ENCODE measurements around the gene SRSF9.

DNA sequence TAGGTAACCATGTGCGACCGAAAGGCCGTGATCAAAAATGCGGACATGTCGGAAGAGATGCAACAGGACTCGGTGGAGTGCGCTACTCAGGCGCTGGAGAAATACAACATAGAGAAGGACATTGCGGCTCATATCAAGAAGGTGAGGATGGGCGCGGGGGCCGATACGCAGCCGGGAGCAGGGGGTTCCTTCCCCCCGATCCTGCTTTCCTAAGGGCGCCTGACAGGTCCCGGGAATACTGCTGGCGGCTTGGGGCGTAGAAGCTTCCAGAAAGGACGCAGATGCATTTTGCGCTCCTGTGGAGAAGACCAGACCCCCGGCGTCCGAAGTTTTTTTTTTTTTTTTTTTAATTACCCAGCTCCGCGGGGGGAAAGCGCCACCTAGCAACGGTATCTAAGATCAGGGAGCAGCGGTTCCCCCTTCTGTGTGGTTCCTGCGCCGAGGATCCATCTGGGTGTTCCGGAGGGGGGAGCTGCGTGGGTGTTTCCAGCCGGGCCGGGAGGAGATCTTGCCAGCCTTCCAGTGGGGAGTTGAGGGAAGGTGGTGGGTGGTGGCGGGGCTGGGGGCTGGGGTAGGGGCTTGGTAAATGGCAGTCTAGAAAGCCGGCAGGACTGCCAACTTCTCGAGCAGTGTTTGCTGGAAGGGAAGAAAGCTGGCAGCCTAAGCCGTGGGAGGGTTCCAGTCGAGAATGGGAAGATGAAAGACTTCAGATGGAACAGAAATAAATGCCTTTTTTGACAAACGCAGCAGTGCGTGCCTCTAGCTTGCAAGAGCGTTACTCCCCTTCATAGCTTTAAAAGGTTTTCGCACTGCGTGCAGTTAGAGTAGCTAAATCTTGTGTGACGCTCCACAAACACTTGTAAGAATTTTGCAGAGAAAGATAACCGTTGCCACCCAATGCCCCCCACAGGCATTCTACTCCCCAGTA, 27.1 kb upstream of the SRSF9 start:
- TF ChIP-seq CTCF (IDR thresholded peaks at IDR 0.05; ENCODE audit: low read length) (no peak), EZH2 (optimal IDR thresholded peaks at IDR 0.05; ENCODE audit: low read depth, low read length) (no peak)
